MM.1S (cell line): ENCODE data around the gene WDR73.

Experiments
- DNase-seq: peaks from one replicate; pipeline ENCODE4 v3.0.0-alpha.2; 2015
- H2AFZ ChIP-seq: fragments of 300-600 bp; sonication (generic); 2 replicates; pipeline ENCODE4 v1.6.0; 2016; ENCODE audit warnings: antibody characterized with exemption, low read length
- H3F3A ChIP-seq: fragments of 300-600 bp; sonication (generic); 2 replicates; pipeline ENCODE4 v1.6.1; 2016; ENCODE audit warnings: mild to moderate bottlenecking, antibody characterized with exemption, low read length, moderate library complexity, mixed read lengths; ENCODE audit not compliant: insufficient read depth
- H3K27ac ChIP-seq: fragments of 300-600 bp; sonication (generic); 2 replicates; pipeline ENCODE4 v1.5.1; 2016; ENCODE audit warnings: mild to moderate bottlenecking, low read length
- H3K27me3 ChIP-seq: fragments of 300-600 bp; sonication (generic); replicated peaks from 2 replicates; pipeline ENCODE4 v1.6.0; 2016; ENCODE audit warnings: low read length; ENCODE audit not compliant: insufficient read depth
- H3K36me3 ChIP-seq: fragments of 300-600 bp; sonication (generic); replicated peaks from 2 replicates; pipeline ENCODE4 v1.6.1; 2016; ENCODE audit warnings: mild to moderate bottlenecking, low read length, mixed read lengths; ENCODE audit not compliant: insufficient read depth
- H3K4me1 ChIP-seq: fragments of 300-600 bp; sonication (generic); 2 replicates; pipeline ENCODE4 v1.6.1; 2016; ENCODE audit warnings: low read length, mixed read lengths
- H3K4me2 ChIP-seq: fragments of 300-600 bp; sonication (generic); 2 replicates; pipeline ENCODE4 v1.6.0; 2016; ENCODE audit warnings: low read depth, low read length
- H3K4me3 ChIP-seq: fragments of 300-600 bp; sonication (generic); 2 replicates; pipeline ENCODE4 v1.5.1; 2016; ENCODE audit warnings: low read length, mixed read lengths
- H3K79me2 ChIP-seq: fragments of 300-600 bp; sonication (generic); 2 replicates; pipeline ENCODE4 v1.6.1; 2016; ENCODE audit warnings: mixed run types, low read length, mixed read lengths
- H3K9ac ChIP-seq: fragments of 300-600 bp; sonication (generic); 2 replicates; pipeline ENCODE4 v1.6.1; 2016; ENCODE audit warnings: low read length, mixed read lengths
- H3K9me2 ChIP-seq: fragments of 300-600 bp; sonication (generic); replicated peaks from 2 replicates; pipeline ENCODE4 v1.6.1; 2016; ENCODE audit warnings: mild to moderate bottlenecking, low read length, mixed read lengths; ENCODE audit not compliant: insufficient read depth
- H3K9me3 ChIP-seq: fragments of 300-600 bp; sonication (generic); replicated peaks from 2 replicates; pipeline ENCODE4 v1.6.1; 2016; ENCODE audit warnings: mild to moderate bottlenecking, low read length, mixed read lengths; ENCODE audit not compliant: insufficient read depth
- H4K20me1 ChIP-seq: fragments of 300-600 bp; sonication (generic); 2 replicates; pipeline ENCODE4 v1.6.1; 2016; ENCODE audit warnings: mild to moderate bottlenecking, low read length, moderate library complexity, mixed read lengths; ENCODE audit not compliant: insufficient read depth
- EZH2 ChIP-seq: fragments of 300-600 bp; sonication (generic); optimal IDR thresholded peaks from 2 replicates; pipeline ENCODE3; 2017; ENCODE audit warnings: low read depth, mild to moderate bottlenecking, antibody characterized with exemption, low read length, mixed read lengths
- EZH2phosphoT487 ChIP-seq: fragments of 300-600 bp; sonication (generic); IDR thresholded peaks from 2 replicates; pipeline ENCODE4 v1.6.1; 2018; ENCODE audit warnings: antibody characterized with exemption, low read length
- TF ChIP-seq, protein P1 (sequence below): fragments of 300-600 bp; sonication (generic); IDR thresholded peaks from 2 replicates; pipeline ENCODE4 v1.5.1; 2016; ENCODE audit warnings: antibody characterized with exemption, low read length, mixed read lengths

The WDR73 gene

DNA sequence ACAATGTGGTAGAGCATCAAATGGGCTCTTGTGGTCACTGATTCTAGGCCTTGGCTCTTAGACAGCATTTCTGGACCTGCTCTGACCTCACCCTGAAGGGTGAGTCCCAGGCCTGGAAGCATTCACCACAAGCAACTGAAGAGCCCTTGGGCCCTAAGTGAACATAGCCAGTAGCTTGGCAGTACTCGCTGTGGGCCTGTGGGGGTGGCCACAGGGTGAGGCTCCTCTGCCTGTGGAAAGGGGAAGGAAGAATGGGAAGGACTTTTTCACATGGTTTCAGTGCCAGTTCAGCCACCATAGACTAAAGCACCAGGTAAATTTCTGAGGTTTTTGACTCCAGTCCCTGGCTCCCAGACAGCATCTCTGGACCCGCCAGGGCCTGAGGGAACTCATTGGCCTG lies 58.4 kb downstream of the WDR73 start:
- no peak for TF ChIP-seq EZH2
- TF ChIP-seq, protein P1, sequence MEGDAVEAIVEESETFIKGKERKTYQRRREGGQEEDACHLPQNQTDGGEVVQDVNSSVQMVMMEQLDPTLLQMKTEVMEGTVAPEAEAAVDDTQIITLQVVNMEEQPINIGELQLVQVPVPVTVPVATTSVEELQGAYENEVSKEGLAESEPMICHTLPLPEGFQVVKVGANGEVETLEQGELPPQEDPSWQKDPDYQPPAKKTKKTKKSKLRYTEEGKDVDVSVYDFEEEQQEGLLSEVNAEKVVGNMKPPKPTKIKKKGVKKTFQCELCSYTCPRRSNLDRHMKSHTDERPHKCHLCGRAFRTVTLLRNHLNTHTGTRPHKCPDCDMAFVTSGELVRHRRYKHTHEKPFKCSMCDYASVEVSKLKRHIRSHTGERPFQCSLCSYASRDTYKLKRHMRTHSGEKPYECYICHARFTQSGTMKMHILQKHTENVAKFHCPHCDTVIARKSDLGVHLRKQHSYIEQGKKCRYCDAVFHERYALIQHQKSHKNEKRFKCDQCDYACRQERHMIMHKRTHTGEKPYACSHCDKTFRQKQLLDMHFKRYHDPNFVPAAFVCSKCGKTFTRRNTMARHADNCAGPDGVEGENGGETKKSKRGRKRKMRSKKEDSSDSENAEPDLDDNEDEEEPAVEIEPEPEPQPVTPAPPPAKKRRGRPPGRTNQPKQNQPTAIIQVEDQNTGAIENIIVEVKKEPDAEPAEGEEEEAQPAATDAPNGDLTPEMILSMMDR = no peak
- TF ChIP-seq EZH2phosphoT487 = no peak
- no peak overlapping the region for H3K9ac ChIP-seq

DNA sequence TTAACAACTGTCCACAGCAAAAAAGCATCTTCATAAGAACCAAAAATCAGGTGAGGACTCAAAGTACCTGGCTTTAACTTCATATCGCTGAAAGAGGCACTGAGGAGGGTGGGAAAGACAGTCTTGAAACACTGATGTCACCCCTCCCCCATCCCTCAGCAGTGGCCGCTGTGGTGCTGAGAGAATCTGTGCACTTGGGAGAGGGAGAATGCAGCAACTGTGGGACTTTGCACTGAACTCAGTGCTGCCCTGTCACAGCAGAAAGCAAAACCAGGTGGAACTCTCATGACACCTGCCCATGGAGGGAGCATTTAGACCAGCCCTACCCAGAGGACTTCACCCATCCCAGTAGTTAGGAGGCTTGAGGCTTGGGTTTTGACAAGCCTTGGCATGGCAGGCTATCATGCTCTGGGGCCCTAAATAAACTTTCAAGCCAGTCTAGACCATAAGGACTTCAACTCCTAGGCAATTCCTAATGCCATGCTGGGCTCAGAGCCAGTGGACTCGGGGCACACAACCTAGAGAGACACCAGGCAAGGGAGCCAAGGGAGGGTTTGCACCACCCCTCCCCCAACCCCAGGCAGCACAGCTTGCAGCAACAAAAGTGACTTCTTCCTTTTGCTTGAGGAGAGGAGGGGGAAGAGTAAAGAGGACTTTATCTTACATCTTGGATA lies 59.3 kb downstream of the WDR73 start:
- H3F3A ChIP-seq = peaks cover 7% of the 10 kb centered on the region; the same call in 1 of the 2 replicates
- no peaks in the 10 kb centered on the region for H4K20me1 ChIP-seq
- peaks cover 18% of the 10 kb centered on the region for H3K4me1 ChIP-seq
- H3K4me3 ChIP-seq = no peak overlapping the region
- H3K27ac ChIP-seq = no peak overlapping the region
- TF ChIP-seq EZH2phosphoT487 (no peak), EZH2 (no peak)
- TF ChIP-seq, protein P1 = no peak
- no peak for DNase-seq
- H3K27me3 ChIP-seq = no peaks in the 10 kb centered on the region
- H3K36me3 ChIP-seq = no peaks in the 10 kb centered on the region
- H3K9ac ChIP-seq = no peak overlapping the region
- H2AFZ ChIP-seq = no peak overlapping the region
- H3K9me3 ChIP-seq = no peaks in the 10 kb centered on the region
- H3K79me2 ChIP-seq = no peaks in the 10 kb centered on the region
- no peak overlapping the region for H3K4me2 ChIP-seq
- H3K9me2 ChIP-seq = no peaks in the 10 kb centered on the region

More for the DNA sequence above, 58.4 kb downstream of the WDR73 start:
- no peaks in the 10 kb centered on the region for H3K79me2 ChIP-seq
- no peaks in the 10 kb centered on the region for H3K36me3 ChIP-seq
- H2AFZ ChIP-seq = no peak overlapping the region
- no peaks in the 10 kb centered on the region for H3K27me3 ChIP-seq
- no peak overlapping the region for H3K27ac ChIP-seq
- no peak for DNase-seq
- H3K4me1 ChIP-seq = peaks cover 18% of the 10 kb centered on the region
- no peaks in the 10 kb centered on the region for H3K9me3 ChIP-seq
- peaks cover 7% of the 10 kb centered on the region; the same call in 1 of the 2 replicates for H3F3A ChIP-seq
- no peaks in the 10 kb centered on the region for H4K20me1 ChIP-seq
- H3K4me2 ChIP-seq = no peak overlapping the region
- no peak overlapping the region for H3K4me3 ChIP-seq
- no peaks in the 10 kb centered on the region for H3K9me2 ChIP-seq

DNA sequence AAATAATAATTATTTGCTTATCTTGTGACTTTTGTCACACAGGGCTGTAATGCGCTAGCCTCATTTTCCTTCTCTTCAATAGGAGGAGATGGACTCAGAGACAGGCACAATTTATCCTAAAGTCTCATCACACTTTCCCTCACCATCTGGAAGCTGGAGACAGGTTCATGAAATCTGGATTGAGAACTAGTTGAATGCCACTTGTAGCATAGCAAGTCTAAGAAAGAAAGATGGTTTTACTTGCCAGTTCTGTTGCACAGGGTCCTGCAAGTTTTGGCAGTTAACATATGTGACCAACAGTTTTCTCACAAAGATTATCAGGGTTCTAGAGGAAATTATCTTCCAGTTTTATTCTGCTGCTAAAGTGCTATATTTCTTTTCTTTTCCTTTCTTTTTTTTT lies 62.3 kb downstream of the WDR73 start:
- Histone ChIP-seq H2AFZ (no peak overlapping the region), H4K20me1 (no peaks in the 10 kb centered on the region), H3K4me3 (no peak overlapping the region), H3K79me2 (no peaks in the 10 kb centered on the region), H3K4me1 (no peaks in the 10 kb centered on the region), H3F3A (no peaks in the 10 kb centered on the region), H3K27me3 (no peaks in the 10 kb centered on the region), H3K4me2 (no peak overlapping the region), H3K36me3 (no peaks in the 10 kb centered on the region), H3K9me2 (no peaks in the 10 kb centered on the region), H3K9ac (no peak overlapping the region), H3K27ac (no peak overlapping the region), H3K9me3 (no peaks in the 10 kb centered on the region)
- no peak for DNase-seq
- TF ChIP-seq EZH2phosphoT487 = no peak
- no peak for TF ChIP-seq EZH2
- TF ChIP-seq, protein P1 = no peak
